NCI-H1048 (cell line): ENCODE results near the gene CISTR.

ENCODE experiments used
- DNase-seq: peaks from one replicate; lab custom pipeline; 2025; lab: John Stamatoyannopoulos, UW

Gene CISTR

GRCh38 chr12:53743266-53744129, 8.3 kb downstream of the CISTR start:
- DNase-seq = no peak

GRCh38 chr12:53740130-53740491, 11.7 kb downstream of the CISTR start:
- no peak for DNase-seq

GRCh38 chr12:53739214-53740129, 12.3 kb downstream of the CISTR start:
- DNase-seq = no peak

GRCh38 chr12:53738406-53739213, 13.2 kb downstream of the CISTR start:
- DNase-seq = no peak

GRCh38 chr12:53737951-53738405, 13.8 kb downstream of the CISTR start:
- DNase-seq = no peak

GRCh38 chr12:53737093-53737808, 14.5 kb downstream of the CISTR start:
- DNase-seq = no peak

GRCh38 chr12:53736592-53736991, 15.2 kb downstream of the CISTR start:
- DNase-seq = no peak

GRCh38 chr12:53735556-53735955, 16.2 kb downstream of the CISTR start:
- no peak for DNase-seq

GRCh38 chr12:53734425-53734824, 17.4 kb downstream of the CISTR start:
- no peak for DNase-seq

- DNase-seq = no peak
These were observed 18.0 kb downstream of the CISTR start for GRCh38 chr12:53733807-53734200.

- no peak for DNase-seq
These were observed 18.6 kb downstream of the CISTR start for GRCh38 chr12:53733051-53733806.

- no peak for DNase-seq
These were observed 22.1 kb downstream of the CISTR start for GRCh38 chr12:53729644-53730043.

GRCh38 chr12:53728206-53728605, 23.6 kb downstream of the CISTR start:
- no peak for DNase-seq

GRCh38 chr12:53727310-53728041, 24.3 kb downstream of the CISTR start, which contains the start of gene CALCOCO1:
Gene CALCOCO1 (minus strand): TSS chr12:53727452. CDS start chr12:53725242, 2,210 bp downstream.
- peak; percentile 93 for DNase-seq

GRCh38 chr12:53726946-53727309, 24.9 kb downstream of the CISTR start:
- no peak for DNase-seq

- DNase-seq = no peak
These were observed 25.4 kb downstream of the CISTR start for GRCh38 chr12:53726341-53726740.

- DNase-seq = no peak
These were observed 26.0 kb downstream of the CISTR start for GRCh38 chr12:53725824-53726223.

GRCh38 chr12:53722450-53723041, 29.2 kb downstream of the CISTR start:
- no peak for DNase-seq

GRCh38 chr12:53720946-53721345, 30.8 kb downstream of the CISTR start:
- DNase-seq = no peak
